ENCODE data around the gene APH1B. TPM values are rescaled to one million over a fixed set of nuclear protein-coding genes. Genes with fewer than 3 reads are reported as not detected.

The APH1B gene
- total RNA-seq, 1 donor: 17.7 TPM

- peak overlapping the region; percentile 97 for H3K27ac ChIP-seq (ENCODE audit: low read depth, low read length)
- H3K27me3 ChIP-seq (ENCODE audit: insufficient read depth, low read length): no peaks in the 10 kb centered on the region
- H3K4me2 ChIP-seq (ENCODE audit: insufficient read depth, low read length): no peak overlapping the region
- H2AFZ ChIP-seq (ENCODE audit: low read length): no peak overlapping the region
- H3K36me3 ChIP-seq (ENCODE audit: insufficient read depth, low read length): peaks cover 13% of the 10 kb centered on the region
- no peak overlapping the region for H3K4me3 ChIP-seq (ENCODE audit: insufficient read depth, low read length)
- no peaks in the 10 kb centered on the region for H4K20me1 ChIP-seq (ENCODE audit: insufficient read depth, low read length)
- H3K4me1 ChIP-seq (ENCODE audit: insufficient read depth, low read length): peaks cover 29% of the 10 kb centered on the region
- TF ChIP-seq CTCF (IDR thresholded peaks at IDR 0.05; ENCODE audit: extremely low read depth, low read depth, low read length): no peak
- peak; percentile 55 for DNase-seq (ENCODE audit: insufficient read length, low spot score, missing footprints)
- peaks cover 3% of the 10 kb centered on the region for H3K79me2 ChIP-seq (ENCODE audit: insufficient read depth, low read length)
- H3K9me3 ChIP-seq (ENCODE audit: low read depth, low read length): no peaks in the 10 kb centered on the region
Measured at GRCh38 chr15:63292771-63293170, 15.4 kb downstream of the APH1B start.

- Histone ChIP-seq H3K9me3 (ENCODE audit: low read depth, low read length) (no peaks in the 10 kb centered on the region), H3K4me2 (ENCODE audit: insufficient read depth, low read length) (no peak overlapping the region), H4K20me1 (ENCODE audit: insufficient read depth, low read length) (no peaks in the 10 kb centered on the region), H3K4me3 (ENCODE audit: insufficient read depth, low read length) (no peak overlapping the region), H3K27ac (ENCODE audit: low read depth, low read length) (no peak overlapping the region), H3K4me1 (ENCODE audit: insufficient read depth, low read length) (peaks cover 26% of the 10 kb centered on the region), H3K27me3 (ENCODE audit: insufficient read depth, low read length) (no peaks in the 10 kb centered on the region), H3K79me2 (ENCODE audit: insufficient read depth, low read length) (peaks cover 3% of the 10 kb centered on the region), H3K36me3 (ENCODE audit: insufficient read depth, low read length) (peaks cover 16% of the 10 kb centered on the region), H2AFZ (ENCODE audit: low read length) (no peak overlapping the region)
- no peak for TF ChIP-seq CTCF (IDR thresholded peaks at IDR 0.05; ENCODE audit: extremely low read depth, low read depth, low read length)
- DNase-seq (ENCODE audit: insufficient read length, low spot score, missing footprints): no peak
Measured at GRCh38 chr15:63294359-63294758, 17.0 kb downstream of the APH1B start.

GRCh38 chr15:63295341-63295740 is 17.9 kb downstream of the APH1B start:
- Histone ChIP-seq H3K4me1 (ENCODE audit: insufficient read depth, low read length) (peaks cover 25% of the 10 kb centered on the region), H4K20me1 (ENCODE audit: insufficient read depth, low read length) (no peaks in the 10 kb centered on the region), H3K79me2 (ENCODE audit: insufficient read depth, low read length) (peaks cover 3% of the 10 kb centered on the region), H3K4me2 (ENCODE audit: insufficient read depth, low read length) (no peak overlapping the region), H3K27ac (ENCODE audit: low read depth, low read length) (no peak overlapping the region), H3K27me3 (ENCODE audit: insufficient read depth, low read length) (no peaks in the 10 kb centered on the region), H3K36me3 (ENCODE audit: insufficient read depth, low read length) (peaks cover 23% of the 10 kb centered on the region), H3K9me3 (ENCODE audit: low read depth, low read length) (no peaks in the 10 kb centered on the region), H2AFZ (ENCODE audit: low read length) (no peak overlapping the region), H3K4me3 (ENCODE audit: insufficient read depth, low read length) (no peak overlapping the region)
- no peak for DNase-seq (ENCODE audit: insufficient read length, low spot score, missing footprints)
- no peak for TF ChIP-seq CTCF (IDR thresholded peaks at IDR 0.05; ENCODE audit: extremely low read depth, low read depth, low read length)

GRCh38 chr15:63296195-63296594 is 18.8 kb downstream of the APH1B start:
- Histone ChIP-seq H3K79me2 (ENCODE audit: insufficient read depth, low read length) (peaks cover 3% of the 10 kb centered on the region), H3K9me3 (ENCODE audit: low read depth, low read length) (no peaks in the 10 kb centered on the region), H3K36me3 (ENCODE audit: insufficient read depth, low read length) (peaks cover 29% of the 10 kb centered on the region), H3K4me1 (ENCODE audit: insufficient read depth, low read length) (peaks cover 16% of the 10 kb centered on the region), H3K4me2 (ENCODE audit: insufficient read depth, low read length) (no peak overlapping the region), H3K4me3 (ENCODE audit: insufficient read depth, low read length) (no peak overlapping the region), H2AFZ (ENCODE audit: low read length) (no peak overlapping the region), H3K27ac (ENCODE audit: low read depth, low read length) (no peak overlapping the region), H4K20me1 (ENCODE audit: insufficient read depth, low read length) (no peaks in the 10 kb centered on the region), H3K27me3 (ENCODE audit: insufficient read depth, low read length) (no peaks in the 10 kb centered on the region)
- no peak for DNase-seq (ENCODE audit: insufficient read length, low spot score, missing footprints)
- TF ChIP-seq CTCF (IDR thresholded peaks at IDR 0.05; ENCODE audit: extremely low read depth, low read depth, low read length): no peak
